Motor neuron (in vitro differentiated cells): ENCODE data around the gene RAI14. TPM values are rescaled to one million over a fixed set of nuclear protein-coding genes. Genes with fewer than 3 reads are reported as not detected.

Source experiments
- ATAC-seq, 8 experiments: fragments of 200-7000 bp; cut with Tn5 transposase; replicated peaks in 6 of 8; 2 replicates each; pipeline ENCODE4 v1.8.0; 2021; ENCODE audit warnings: mild to moderate bottlenecking in 8 of 8, moderate library complexity in 8 of 8
- H3K27ac ChIP-seq, 2 donors: fragments of 250-450 bp; sonication (Bioruptor Pico); 2 replicates each; pipeline ENCODE4 v1.9.0; 2021; ENCODE audit warnings: antibody characterized with exemption in 2 of 2, mild to moderate bottlenecking in 2 of 2, moderate library complexity in 1 of 2
- H3K4me1 ChIP-seq, 2 donors: fragments of 250-450 bp; sonication (Bioruptor Pico); replicated peaks in 1 of 2; 2 replicates each; pipeline ENCODE4 v1.6.1; 2021; ENCODE audit warnings: antibody characterized with exemption in 2 of 2, mild to moderate bottlenecking in 2 of 2, moderate library complexity in 1 of 2
- H3K4me3 ChIP-seq, 5 donors: fragments of 250-450 bp; sonication (Bioruptor Pico); 2 replicates each; pipeline ENCODE4 v1.9.0; 2021; ENCODE audit warnings: antibody characterized with exemption in 5 of 5, mild to moderate bottlenecking in 5 of 5, moderate library complexity in 4 of 5
- WGBS, 10 experiments: fragments of 450-650 bp; shearing (Covaris generic); methylation state at CpG; one replicate each; pipeline ENCODE4 v1.0.0; 2022; 5-methylcytosine and 5-hydroxymethylcytosine counted together
- in situ Hi-C, 9 experiments: fragments of 400-800 bp; cut with MboI; loops; one replicate each; pipeline ENCODE4 v1.15.0; 2021; ENCODE audit warnings: low sequenced_read_pairs in 9 of 9, low pct_unique_long_range_greater_than_20kb in 2 of 9; ENCODE audit not compliant: unreplicated experiment in 9 of 9
- total RNA-seq, 8 experiments: library from RNA; unstranded; fragments of 300-600 nt; gene quantifications; 2 replicates each; pipeline versions ENCODE4 v1.2.3 to v1.2.4, GENCODE V29; 2022

Gene RAI14
- total RNA-seq, 8 experiments from 2014 or later: 21.5 to 203 (median 88.2) TPM

- WGBS, 10 experiments: 78 to 100% (median 95%) methylated on average over 2 to 3 of the region's 3 CpGs
- H3K27ac ChIP-seq: no peak overlapping the region
- ATAC-seq: no peak
- H3K4me3 ChIP-seq: no peak overlapping the region
- in situ Hi-C loops: no loop called here
- peaks cover 3 to 16% of the 10 kb centered on the region in 2 donors for H3K4me1 ChIP-seq
These were observed 179.5 kb downstream of the RAI14 start for GRCh38 chr5:34835664-34836063.

DNA sequence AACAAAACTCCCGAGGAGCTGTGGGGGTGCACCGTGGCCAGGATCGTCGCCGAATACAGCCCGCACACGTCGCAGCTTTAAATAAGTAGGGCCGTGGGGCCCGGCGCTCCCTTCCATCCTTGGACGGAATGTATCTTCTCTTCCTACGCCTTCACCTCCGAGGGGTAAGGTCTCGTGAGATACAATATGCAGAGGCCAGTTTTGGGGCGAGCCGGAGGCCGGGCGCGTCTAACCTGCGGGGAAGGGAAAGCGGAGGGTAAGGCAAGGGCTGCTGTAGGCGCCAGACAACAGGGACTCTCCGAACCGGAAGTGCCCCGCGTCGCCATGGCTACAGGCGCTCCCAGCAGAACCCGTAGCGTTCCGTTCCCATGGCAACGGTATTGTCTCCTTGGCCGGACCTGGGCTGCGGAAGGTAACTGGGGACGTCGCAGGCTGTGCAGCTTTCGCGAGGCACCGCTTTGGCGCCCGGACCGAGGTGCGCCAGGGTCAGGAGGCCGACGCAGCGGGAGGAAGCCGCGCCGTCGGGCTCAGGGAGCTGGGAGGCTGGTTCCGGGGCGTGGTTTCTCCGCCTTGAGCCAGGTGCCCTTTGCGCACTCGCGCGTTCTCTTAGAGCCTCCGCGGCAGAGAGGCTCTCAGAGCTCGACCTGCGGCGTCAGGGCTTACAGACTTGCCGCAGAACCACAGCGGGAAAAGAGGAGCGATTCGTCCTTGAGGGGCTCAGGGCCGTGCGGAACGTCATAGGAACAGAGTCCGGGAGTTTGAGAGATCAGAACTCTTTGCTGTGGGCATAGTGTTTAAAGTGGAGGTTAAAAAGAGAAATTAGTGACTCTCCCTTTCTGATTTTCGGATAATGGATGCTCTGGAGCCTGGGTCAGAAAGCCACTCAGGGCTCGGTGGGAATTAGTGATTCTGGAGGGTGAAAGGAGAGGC, 182.9 kb downstream of the RAI14 start, which contains the start of gene TTC23L:
Gene TTC23L (plus strand): TSS at position 380 of the 930 bp plus-strand sequence. CDS start 1,508 bp downstream, outside the sequence.
- WGBS, 10 experiments: 0 to 16% (median 4%) methylated on average over 4 to 27 of the region's 73 CpGs; no CpG with 5 or more reads in 1 of the 10 experiments
- peaks cover 3 to 14% of the 10 kb centered on the region in 2 donors for H3K4me1 ChIP-seq
- H3K27ac ChIP-seq: peak within 1 kb of the TSS; percentile 29 to 61
- peak; percentile 86 to 97 (median 95) for ATAC-seq
- in situ Hi-C loops: no loop called here
- H3K4me3 ChIP-seq: peak within 1 kb of the TSS; percentile 35 to 64 (median 52)

- H3K27ac ChIP-seq: no peak overlapping the region
- in situ Hi-C loops: no loop called here
- H3K4me3 ChIP-seq: no peak overlapping the region
- WGBS, 10 experiments: 50 to 100% (median 100%) methylated on average over 1 to 2 of the region's 2 CpGs; no CpG with 5 or more reads in 4 of the 10 experiments
- ATAC-seq: no peak
- H3K4me1 ChIP-seq: peaks cover 3 to 9% of the 10 kb centered on the region in 2 donors
These were observed 185.7 kb downstream of the RAI14 start for GRCh38 chr5:34841816-34842215.

DNA sequence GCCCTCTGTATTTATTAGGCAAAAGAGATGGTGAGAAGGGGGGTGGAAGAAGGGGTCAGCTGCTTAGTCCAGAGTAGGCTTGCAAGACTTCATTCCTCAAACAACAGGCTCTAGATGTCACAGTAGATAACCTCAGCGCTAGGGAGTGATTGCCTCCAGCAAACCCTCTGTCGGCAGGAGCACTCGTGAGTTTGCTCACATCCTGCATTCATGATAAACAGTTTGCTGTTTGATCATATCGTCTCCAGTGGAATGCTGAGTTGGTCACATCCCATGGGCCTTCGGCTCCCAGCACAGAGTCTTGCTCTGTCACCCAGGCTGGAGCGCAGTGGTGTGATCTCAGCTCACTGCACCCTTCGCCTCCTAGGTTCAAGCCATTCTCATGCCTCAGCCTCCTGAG, 186.4 kb downstream of the RAI14 start:
- H3K4me3 ChIP-seq: no peak overlapping the region
- H3K4me1 ChIP-seq: peaks cover 3 to 9% of the 10 kb centered on the region in 2 donors
- WGBS, 10 experiments: 28 to 100% (median 92%) methylated on average over 1 to 6 of the region's 7 CpGs; no CpG with 5 or more reads in 2 of the 10 experiments
- no peak overlapping the region for H3K27ac ChIP-seq
- in situ Hi-C loops: no loop called here
- no peak for ATAC-seq

DNA sequence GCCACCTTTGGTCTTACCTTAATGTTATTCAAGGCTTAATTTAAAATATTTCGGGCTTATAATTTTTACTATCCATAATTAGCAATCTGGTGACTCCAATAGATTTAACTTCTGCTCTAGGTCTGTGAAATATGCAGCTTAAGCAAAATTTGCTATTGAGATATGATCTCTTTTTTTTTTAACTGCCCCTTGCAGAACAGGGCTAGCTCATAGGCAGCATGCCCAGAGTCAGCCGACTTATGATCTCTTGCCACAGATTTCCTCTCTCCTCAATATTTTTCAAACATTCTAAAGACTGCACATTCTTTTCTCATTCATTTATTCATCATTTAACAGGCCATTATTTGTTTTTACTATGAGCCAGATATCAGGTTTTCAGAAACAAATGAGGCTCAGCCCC, 187.4 kb downstream of the RAI14 start:
- peaks cover 3 to 7% of the 10 kb centered on the region in 2 donors for H3K4me1 ChIP-seq
- ATAC-seq: no peak
- in situ Hi-C loops: no loop called here
- WGBS, 10 experiments: 18 to 100% (median 86%) methylated on average over 1 to 2 of the region's 2 CpGs; no CpG with 5 or more reads in 1 of the 10 experiments
- no peak overlapping the region for H3K4me3 ChIP-seq
- no peak overlapping the region for H3K27ac ChIP-seq

DNA sequence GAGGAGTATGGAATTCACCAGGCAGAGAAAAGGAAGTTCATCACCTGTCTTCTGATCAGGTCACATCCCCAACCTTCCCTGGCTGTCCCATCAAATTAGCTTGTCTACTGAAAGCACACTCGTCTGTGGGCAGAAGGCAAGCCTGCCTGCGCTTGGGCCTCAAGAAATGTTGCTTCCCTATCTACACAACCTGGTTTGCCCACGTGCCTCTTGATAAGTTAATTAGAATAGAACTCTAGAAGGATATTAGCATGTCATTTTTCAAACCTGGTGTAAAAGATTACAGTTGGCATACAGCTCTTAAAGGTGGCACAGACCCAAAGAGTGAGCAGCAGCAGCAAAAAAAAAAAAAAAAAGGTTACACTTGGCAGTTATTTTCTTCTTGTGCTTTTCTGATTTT, 188.0 kb downstream of the RAI14 start:
- no peak overlapping the region for H3K4me3 ChIP-seq
- 50 to 100% (median 80%) methylated on average over 1 to 2 of the region's 3 CpGs; no CpG with 5 or more reads in 3 of the 10 experiments for WGBS, 10 experiments
- in situ Hi-C loops: no loop called here
- peaks cover 3 to 4% of the 10 kb centered on the region in 2 donors for H3K4me1 ChIP-seq
- no peak overlapping the region for H3K27ac ChIP-seq
- ATAC-seq: no peak

- in situ Hi-C loops: no loop called here
- no peak for ATAC-seq
- Histone ChIP-seq H3K27ac (no peak overlapping the region), H3K4me3 (no peak overlapping the region), H3K4me1 (no peaks in the 10 kb centered on the region)
- 80 to 100% (median 100%) methylated on average over 1 to 3 of the region's 4 CpGs; no CpG with 5 or more reads in 3 of the 10 experiments for WGBS, 10 experiments
These were observed 188.9 kb downstream of the RAI14 start for GRCh38 chr5:34844999-34845398.

- no peak for ATAC-seq
- H3K4me3 ChIP-seq: no peak overlapping the region
- no peaks in the 10 kb centered on the region for H3K4me1 ChIP-seq
- no peak overlapping the region for H3K27ac ChIP-seq
- in situ Hi-C loops: no loop called here
These were observed 190.9 kb downstream of the RAI14 start for GRCh38 chr5:34847056-34847455.

GRCh38 chr5:34847552-34847951, 191.4 kb downstream of the RAI14 start:
- H3K27ac ChIP-seq: no peak overlapping the region
- WGBS, 10 experiments: 67 to 96% (median 83%) methylated on average over 1 to 4 of the region's 4 CpGs; no CpG with 5 or more reads in 3 of the 10 experiments

GRCh38 chr5:34848230-34848629, 192.1 kb downstream of the RAI14 start:
- in situ Hi-C loops: no loop called here
- no peak overlapping the region for H3K27ac ChIP-seq
- H3K4me3 ChIP-seq: no peak overlapping the region
- ATAC-seq: no peak
- 0 to 100% (median 93%) methylated on average over 1 to 2 of the region's 2 CpGs for WGBS, 10 experiments
- no peaks in the 10 kb centered on the region for H3K4me1 ChIP-seq

More at GRCh38 chr5:34847552-34847951, 191.4 kb downstream of the RAI14 start:
- in situ Hi-C loops: no loop called here
- no peak overlapping the region for H3K4me3 ChIP-seq
- no peak for ATAC-seq
- H3K4me1 ChIP-seq: no peaks in the 10 kb centered on the region

DNA sequence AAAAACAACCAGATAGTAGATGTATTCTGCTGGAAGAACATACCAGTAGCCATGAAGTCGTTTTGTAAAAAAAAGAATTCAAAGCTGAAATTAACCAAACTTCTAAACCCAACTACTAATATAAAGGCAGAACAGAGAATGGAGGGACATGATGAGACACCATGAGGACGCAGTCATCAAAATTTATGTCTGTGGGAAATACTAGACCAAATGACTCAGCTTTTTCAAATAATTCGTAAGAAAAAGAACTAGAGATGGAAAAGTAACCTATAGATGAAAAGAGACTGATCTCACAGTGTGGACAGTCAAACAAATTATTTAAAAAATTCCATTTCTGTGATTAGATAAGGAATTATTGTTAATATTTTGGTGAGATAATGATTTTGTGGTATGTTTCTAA, 193.1 kb downstream of the RAI14 start:
- H3K4me1 ChIP-seq: peaks cover 0 to 4% of the 10 kb centered on the region in 2 donors
- no peak for ATAC-seq
- no peak overlapping the region for H3K4me3 ChIP-seq
- no peak overlapping the region for H3K27ac ChIP-seq
- 51 to 97% (median 89%) methylated on average over 2 to 3 of the region's 3 CpGs for WGBS, 10 experiments
- in situ Hi-C loops: no loop called here

GRCh38 chr5:34854459-34855174, 198.5 kb downstream of the RAI14 start:
- Histone ChIP-seq H3K4me3 (no peak overlapping the region), H3K4me1 (peaks cover 5 to 13% of the 10 kb centered on the region in 2 donors), H3K27ac (no peak overlapping the region)
- 21 to 100% (median 40%) methylated on average over 1 to 4 of the region's 4 CpGs; no CpG with 5 or more reads in 2 of the 10 experiments for WGBS, 10 experiments
- peak in 5 of 8 experiments; percentile 87 to 100 (median 100) for ATAC-seq
- in situ Hi-C loops: no loop called here

- no peak for ATAC-seq
- H3K27ac ChIP-seq: no peak overlapping the region
- no peak overlapping the region for H3K4me3 ChIP-seq
- H3K4me1 ChIP-seq: peaks cover 5 to 16% of the 10 kb centered on the region in 2 donors
- WGBS, 10 experiments: 31 to 100% (median 80%) methylated on average over 1 to 3 of the region's 3 CpGs
- in situ Hi-C loops: no loop called here
These were observed 201.0 kb downstream of the RAI14 start for GRCh38 chr5:34857161-34857560.
